HepG2 (cell line): ENCODE data around the gene PTGR2. TPM values are rescaled to one million over a fixed set of nuclear protein-coding genes. Genes with fewer than 3 reads are reported as not detected.

Experiments used
- CEBPG ChIP-seq: IDR thresholded peaks from 2 replicates; pipeline ENCODE4 v1.6.1; 2016
- FOXC1 ChIP-seq: sonication (generic); formaldehyde crosslinking; IDR thresholded peaks from 2 replicates; pipeline ENCODE4 v1.8.0; 2022; ENCODE audit warnings: mild to moderate bottlenecking, missing genetic modification reagents, borderline replicate concordance
- GABPA ChIP-seq, 2 experiments: IDR thresholded peaks; 2 replicates each; pipeline ENCODE4 v1.6.1; 2011 to 2016; ENCODE audit warnings: low read depth in 2 of 2, low read length in 1 of 2, missing biosample characterization in 1 of 2, missing genetic modification characterization in 1 of 2
- HOXA7 ChIP-seq: sonication (generic); formaldehyde crosslinking; IDR thresholded peaks from 2 replicates; pipeline ENCODE4 v1.8.1; 2022; ENCODE audit warnings: mild to moderate bottlenecking, missing genetic modification reagents, moderate library complexity
- HOXA9 ChIP-seq: sonication (generic); formaldehyde crosslinking; IDR thresholded peaks from 2 replicates; pipeline ENCODE4 v1.8.1; 2022; ENCODE audit warnings: missing genetic modification reagents, mild to moderate bottlenecking, moderate library complexity, borderline replicate concordance
- IRX3 ChIP-seq: sonication (generic); formaldehyde crosslinking; IDR thresholded peaks from 2 replicates; pipeline ENCODE4 v1.8.1; 2023; ENCODE audit warnings: mild to moderate bottlenecking, low read depth, missing genetic modification reagents, borderline replicate concordance
- MATR3 ChIP-seq: sonication (generic); formaldehyde crosslinking; IDR thresholded peaks from 2 replicates; pipeline ENCODE4 v1.4.0; 2020; ENCODE audit warnings: missing genetic modification reagents
- PCBP1 ChIP-seq: fragments of 200-400 bp; formaldehyde crosslinking; IDR thresholded peaks from 2 replicates; pipeline ENCODE4 v1.6.1; 2017; ENCODE audit warnings: mild to moderate bottlenecking, low read depth, low read length, borderline replicate concordance
- REPIN1 ChIP-seq: sonication (generic); formaldehyde crosslinking; IDR thresholded peaks from 2 replicates; pipeline ENCODE4 v1.8.0; 2022; ENCODE audit warnings: missing genetic modification reagents, low read depth, mild to moderate bottlenecking, borderline replicate concordance
- REXO4 ChIP-seq: sonication (generic); formaldehyde crosslinking; IDR thresholded peaks from 2 replicates; pipeline ENCODE4 v1.8.0; 2022; ENCODE audit warnings: missing genetic modification reagents, mild to moderate bottlenecking, borderline replicate concordance
- SKI ChIP-seq: fragments of 450-650 bp; IDR thresholded peaks from one replicate; pipeline ENCODE4 v1.6.1; 2018; ENCODE audit warnings: mild to moderate bottlenecking; ENCODE audit not compliant: partially characterized antibody
- SMAD3 ChIP-seq: sonication (generic); formaldehyde crosslinking; IDR thresholded peaks from 2 replicates; pipeline ENCODE4 v1.4.0; 2020; ENCODE audit warnings: missing genetic modification reagents
- SRSF4 ChIP-seq: fragments of 200-400 bp; formaldehyde crosslinking; IDR thresholded peaks from one replicate; pipeline ENCODE4 v1.6.1; 2018; ENCODE audit warnings: mild to moderate bottlenecking, low read depth, low read length, moderate library complexity; ENCODE audit not compliant: poor library complexity, severe bottlenecking
- TP53 ChIP-seq: sonication (generic); formaldehyde crosslinking; conservative IDR thresholded peaks from 2 replicates; pipeline ENCODE4 v1.4.0; 2020; ENCODE audit warnings: missing genetic modification reagents
- ZBTB20 ChIP-seq: sonication (generic); formaldehyde crosslinking; IDR thresholded peaks from 2 replicates; pipeline ENCODE4 v1.8.1; 2023; ENCODE audit warnings: missing genetic modification reagents, low read depth, mild to moderate bottlenecking, borderline replicate concordance
- ZIK1 ChIP-seq: sonication (generic); formaldehyde crosslinking; IDR thresholded peaks from 2 replicates; pipeline ENCODE4 v1.5.0; 2020; ENCODE audit warnings: mild to moderate bottlenecking, low read depth, missing genetic modification reagents, borderline replicate concordance
- ZNF136 ChIP-seq: sonication (generic); formaldehyde crosslinking; IDR thresholded peaks from 2 replicates; pipeline ENCODE4 v1.8.1; 2022; ENCODE audit warnings: low read depth, mild to moderate bottlenecking, moderate library complexity, missing genetic modification reagents
- ZNF224 ChIP-seq: sonication (generic); formaldehyde crosslinking; IDR thresholded peaks from 2 replicates; pipeline ENCODE4 v1.5.0; 2020; ENCODE audit warnings: mild to moderate bottlenecking, missing genetic modification reagents
- ZNF441 ChIP-seq: sonication (generic); formaldehyde crosslinking; IDR thresholded peaks from 2 replicates; pipeline ENCODE4 v1.7.0; 2021; ENCODE audit warnings: missing genetic modification reagents, borderline replicate concordance
- ZNF552 ChIP-seq: sonication (generic); formaldehyde crosslinking; IDR thresholded peaks from 2 replicates; pipeline ENCODE4 v1.9.0; 2022; ENCODE audit warnings: missing genetic modification reagents, mild to moderate bottlenecking, borderline replicate concordance
- ZNF678 ChIP-seq: sonication (generic); formaldehyde crosslinking; IDR thresholded peaks from 2 replicates; pipeline ENCODE4 v1.4.0; 2020; ENCODE audit warnings: mild to moderate bottlenecking, missing genetic modification reagents
- ZNF724P ChIP-seq: sonication (generic); formaldehyde crosslinking; IDR thresholded peaks from 2 replicates; pipeline ENCODE4 v1.8.0; 2022; ENCODE audit warnings: missing genetic modification reagents, borderline replicate concordance
- polyA plus RNA-seq, 8 experiments: library from polyadenylated mRNA; depleted of rRNA in 3 of 8; stranded (reverse) in 7 of 8; unstranded in 1 of 8; fragments of >200 nt; fragmentation: Illumina TruSeq in 4 of 8; extraction: Trizol in 4 of 8; gene quantifications; 2 replicates each; pipeline versions ENCODE4 v1.2.1 to v1.2.3, GENCODE V29; 2011 to 2016; ENCODE audit warnings: low read depth in 4 of 8, missing spikeins in 1 of 8, mixed read lengths in 1 of 8; ENCODE audit not compliant: insufficient read depth in 1 of 8
- total RNA-seq, 5 experiments: library from RNA; depleted of rRNA; stranded (reverse); fragments of >200 nt; fragmentation: Illumina TruSeq; extraction: Trizol; gene quantifications; 2 replicates each; pipeline ENCODE4 v1.2.3, GENCODE V29; 2016; ENCODE audit warnings: low read depth in 1 of 5
- TF ChIP-seq, protein P1 (sequence below): sonication (generic); formaldehyde crosslinking; IDR thresholded peaks from 2 replicates; pipeline ENCODE4 v1.8.1; 2023; ENCODE audit warnings: mild to moderate bottlenecking, moderate library complexity, missing genetic modification reagents
- TF ChIP-seq, protein P2 (sequence below): sonication (generic); formaldehyde crosslinking; IDR thresholded peaks from 2 replicates; pipeline ENCODE4 v1.4.0; 2020; ENCODE audit warnings: missing genetic modification reagents, borderline replicate concordance
- TF ChIP-seq, protein P3 (sequence below): IDR thresholded peaks from 2 replicates; pipeline ENCODE4 v1.6.1; 2016; ENCODE audit warnings: missing compliant biosample characterization, missing genetic modification reagents, borderline replicate concordance

Gene PTGR2
- total and polyA plus RNA-seq, 2 of the 13 experiments (the other 11 are each of a cell fraction or from before 2014, with no cell fraction given), result 3.0 to 4.3 TPM

DNA sequence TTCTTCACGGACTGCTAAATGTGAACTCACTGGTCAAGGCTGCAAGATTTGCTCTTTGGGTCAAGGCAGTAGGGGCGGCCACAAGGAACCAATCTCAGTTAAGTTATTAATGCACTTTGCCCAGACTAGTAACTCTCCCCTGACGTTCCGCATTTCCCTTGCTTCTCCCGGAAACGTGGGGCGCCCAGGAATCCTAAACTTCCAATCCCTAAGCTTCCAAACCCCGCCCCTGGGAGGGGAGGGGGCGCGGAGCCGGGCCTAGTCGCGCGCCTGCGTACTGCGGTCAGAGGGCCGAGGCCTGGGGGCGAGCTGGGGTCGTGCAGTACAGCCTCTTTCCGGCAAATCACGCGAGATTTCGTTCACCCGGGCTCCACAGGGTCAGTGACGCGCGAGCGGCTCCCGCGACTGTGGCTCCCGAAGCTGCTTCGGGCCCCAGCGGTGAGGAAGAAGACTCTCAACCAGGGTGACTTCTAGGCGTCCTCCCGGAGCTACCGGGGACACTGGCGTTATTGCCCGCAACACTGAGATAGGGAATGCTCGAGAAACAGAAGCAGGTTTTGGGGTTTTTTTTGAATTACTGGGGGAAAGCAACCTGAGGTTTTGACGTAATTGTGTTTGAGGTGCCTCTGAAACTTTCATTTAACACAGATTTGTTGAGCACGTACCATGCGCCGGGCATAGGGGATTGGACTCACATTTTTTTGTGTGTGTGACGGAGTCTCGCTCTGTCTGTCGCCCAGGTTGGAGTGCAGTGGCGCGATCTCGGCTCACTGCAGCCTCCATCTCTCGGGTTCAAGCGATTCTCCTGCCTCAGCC lies at the start of gene PTGR2 (continued):
- TF ChIP-seq HOXA7, result no peak
- TF ChIP-seq, protein P1, sequence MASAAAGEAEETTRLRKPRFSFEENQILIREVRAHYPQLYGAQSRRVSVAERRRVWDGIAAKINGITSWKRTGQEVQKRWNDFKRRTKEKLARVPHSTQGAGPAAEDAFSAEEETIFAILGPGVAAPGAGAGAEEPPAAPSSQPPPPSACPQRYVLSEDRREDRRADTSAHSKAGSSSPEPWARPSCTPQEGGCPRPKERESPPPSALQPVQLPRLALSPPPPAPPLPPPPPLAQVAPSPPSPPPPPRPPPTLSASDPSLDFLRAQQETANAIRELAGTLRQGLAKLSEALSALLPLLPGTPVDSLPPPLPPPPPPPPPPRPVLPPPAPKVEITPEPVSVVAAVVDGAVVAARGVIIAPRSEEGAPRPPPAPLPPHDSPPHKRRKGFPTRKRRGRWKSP (CRISPR knock-in tag), result 0 out of 2 replicates have a peak, but pooled peaks have one; percentile 75
- 0 out of 2 replicates have a peak, but pooled peaks have one; percentile 79 for TF ChIP-seq ZNF224 (CRISPR knock-in tag)
- TF ChIP-seq ZNF441 (CRISPR knock-in tag), result peak; percentile 92; the same call in 1 of the 2 replicates
- TF ChIP-seq, protein P2, sequence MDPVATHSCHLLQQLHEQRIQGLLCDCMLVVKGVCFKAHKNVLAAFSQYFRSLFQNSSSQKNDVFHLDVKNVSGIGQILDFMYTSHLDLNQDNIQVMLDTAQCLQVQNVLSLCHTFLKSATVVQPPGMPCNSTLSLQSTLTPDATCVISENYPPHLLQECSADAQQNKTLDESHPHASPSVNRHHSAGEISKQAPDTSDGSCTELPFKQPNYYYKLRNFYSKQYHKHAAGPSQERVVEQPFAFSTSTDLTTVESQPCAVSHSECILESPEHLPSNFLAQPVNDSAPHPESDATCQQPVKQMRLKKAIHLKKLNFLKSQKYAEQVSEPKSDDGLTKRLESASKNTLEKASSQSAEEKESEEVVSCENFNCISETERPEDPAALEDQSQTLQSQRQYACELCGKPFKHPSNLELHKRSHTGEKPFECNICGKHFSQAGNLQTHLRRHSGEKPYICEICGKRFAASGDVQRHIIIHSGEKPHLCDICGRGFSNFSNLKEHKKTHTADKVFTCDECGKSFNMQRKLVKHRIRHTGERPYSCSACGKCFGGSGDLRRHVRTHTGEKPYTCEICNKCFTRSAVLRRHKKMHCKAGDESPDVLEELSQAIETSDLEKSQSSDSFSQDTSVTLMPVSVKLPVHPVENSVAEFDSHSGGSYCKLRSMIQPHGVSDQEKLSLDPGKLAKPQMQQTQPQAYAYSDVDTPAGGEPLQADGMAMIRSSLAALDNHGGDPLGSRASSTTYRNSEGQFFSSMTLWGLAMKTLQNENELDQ (CRISPR knock-in tag), result no peak
- TF ChIP-seq CEBPG (CRISPR knock-in tag), result no peak
- TF ChIP-seq MATR3 (CRISPR knock-in tag), result no peak
- TF ChIP-seq ZNF724P (CRISPR knock-in tag), result peak; percentile 79; the same call in 1 of the 2 replicates
- TF ChIP-seq REXO4, result no peak
- TF ChIP-seq ZBTB20, result peak; percentile 30
- 0 out of 2 replicates have a peak, but pooled peaks have one; percentile 57 for TF ChIP-seq TP53 (CRISPR knock-in tag)
- peak; percentile 32; the same call in 1 of the 2 replicates for TF ChIP-seq ZNF552 (CRISPR knock-in tag)
- no peak for TF ChIP-seq SMAD3 (CRISPR knock-in tag)
- TF ChIP-seq GABPA (IDR thresholded peaks at IDR 0.05; ENCODE audit: low read depth, low read length), result no peak; the same call in 1 of the 2 replicates
- peak; percentile 83 for TF ChIP-seq GABPA (CRISPR knock-in tag; IDR thresholded peaks at IDR 0.05; ENCODE audit: low read depth)
- TF ChIP-seq PCBP1, result no peak
- TF ChIP-seq ZNF678, result no peak
- no peak for TF ChIP-seq HOXA9 (CRISPR knock-in tag)
- no peak for TF ChIP-seq IRX3
- peak; percentile 77; the same call in 1 of the 2 replicates for TF ChIP-seq FOXC1 (CRISPR knock-in tag)
- TF ChIP-seq SKI, result peak; percentile 7
- no peak for TF ChIP-seq REPIN1 (CRISPR knock-in tag)
- TF ChIP-seq ZIK1 (CRISPR knock-in tag), result peak; percentile 35; the same call in 1 of the 2 replicates
- TF ChIP-seq, protein P3, sequence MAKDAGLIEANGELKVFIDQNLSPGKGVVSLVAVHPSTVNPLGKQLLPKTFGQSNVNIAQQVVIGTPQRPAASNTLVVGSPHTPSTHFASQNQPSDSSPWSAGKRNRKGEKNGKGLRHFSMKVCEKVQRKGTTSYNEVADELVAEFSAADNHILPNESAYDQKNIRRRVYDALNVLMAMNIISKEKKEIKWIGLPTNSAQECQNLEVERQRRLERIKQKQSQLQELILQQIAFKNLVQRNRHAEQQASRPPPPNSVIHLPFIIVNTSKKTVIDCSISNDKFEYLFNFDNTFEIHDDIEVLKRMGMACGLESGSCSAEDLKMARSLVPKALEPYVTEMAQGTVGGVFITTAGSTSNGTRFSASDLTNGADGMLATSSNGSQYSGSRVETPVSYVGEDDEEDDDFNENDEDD (CRISPR knock-in tag), result peak; percentile 41; the same call in 1 of the 2 replicates
- TF ChIP-seq SRSF4, result no peak
- TF ChIP-seq ZNF136 (CRISPR knock-in tag), result no peak
